Measurements from ENCODE around the gene BBS2.
A peak's percentile ranks its signal among the peaks of the same experiment; 100 is the strongest.

BBS2 gene

GRCh38 chr16:56532714-56533113 lies 12.9 kb upstream of the BBS2 start:
- H3K36me3 ChIP-seq (ENCODE audit: control insufficient read depth in 1 of 2, insufficient read depth in 2 of 2, low read length in 2 of 2), result no peaks in the 10 kb centered on the region
- H3K23ac ChIP-seq (ENCODE audit: low read length), result no peak overlapping the region
- H3K9me3 ChIP-seq (ENCODE audit: insufficient read depth, low read depth, low read length), result no peaks in the 10 kb centered on the region
- H3K4me3 ChIP-seq (ENCODE audit: low read depth, low read length), result no peak overlapping the region
- H4K91ac ChIP-seq (ENCODE audit: low read depth, low read length), result no peak overlapping the region
- H2AK5ac ChIP-seq (ENCODE audit: low read length), result no peak overlapping the region
- no peak overlapping the region for H4K12ac ChIP-seq (ENCODE audit: low read depth, low read length)
- H3K4me1 ChIP-seq (ENCODE audit: control insufficient read depth in 1 of 2, insufficient read depth in 2 of 2, low read length in 2 of 2), result no peaks in the 10 kb centered on the region
- H4K8ac ChIP-seq (ENCODE audit: low read depth, low read length), result no peak overlapping the region
- no peak overlapping the region for H3K14ac ChIP-seq (ENCODE audit: low read length)
- no peak overlapping the region for H3K27ac ChIP-seq (ENCODE audit: low read depth, low read length)
- no peak overlapping the region for H3K4ac ChIP-seq (ENCODE audit: low read depth, low read length)
- H2AFZ ChIP-seq (ENCODE audit: insufficient read depth, low read length, poor library complexity), result no peak overlapping the region
- no peak for DNase-seq
- no peaks in the 10 kb centered on the region for H3K79me1 ChIP-seq (ENCODE audit: low read length)
- no peak overlapping the region for H3K9ac ChIP-seq (ENCODE audit: low read length)
- H3K4me2 ChIP-seq (ENCODE audit: low read length), result no peak overlapping the region
- no peaks in the 10 kb centered on the region for H3K79me2 ChIP-seq (ENCODE audit: control insufficient read depth, insufficient read depth, low read length, poor library complexity)
- no peaks in the 10 kb centered on the region for H3K27me3 ChIP-seq (ENCODE audit: insufficient read depth, low read length)
- no peak overlapping the region for H2BK12ac ChIP-seq (ENCODE audit: low read length)
- WGBS (ENCODE audit: extremely low coverage, insufficient coverage, insufficient read length), result no CpG with 5 or more reads among the region's 4 CpGs
- H2BK120ac ChIP-seq (ENCODE audit: insufficient read depth, low read length, poor library complexity), result no peak overlapping the region
- no peak overlapping the region for H2BK5ac ChIP-seq (ENCODE audit: low read depth, low read length, poor library complexity)
- H3K18ac ChIP-seq (ENCODE audit: low read length), result no peak overlapping the region

GRCh38 chr16:56530872-56531271 lies 11.0 kb upstream of the BBS2 start:
- no peak for DNase-seq
- no peaks in the 10 kb centered on the region for H3K4me1 ChIP-seq (ENCODE audit: control insufficient read depth in 1 of 2, insufficient read depth in 2 of 2, low read length in 2 of 2)
- no peak overlapping the region for H3K14ac ChIP-seq (ENCODE audit: low read length)
- H4K91ac ChIP-seq (ENCODE audit: low read depth, low read length), result no peak overlapping the region
- WGBS (ENCODE audit: extremely low coverage, insufficient coverage, insufficient read length), result no CpG with 5 or more reads among the region's 1 CpG
- no peak overlapping the region for H3K27ac ChIP-seq (ENCODE audit: low read depth, low read length)
- no peak overlapping the region for H2AK5ac ChIP-seq (ENCODE audit: low read length)
- no peak overlapping the region for H3K9ac ChIP-seq (ENCODE audit: low read length)
- H4K8ac ChIP-seq (ENCODE audit: low read depth, low read length), result no peak overlapping the region
- no peak overlapping the region for H3K23ac ChIP-seq (ENCODE audit: low read length)
- no peak overlapping the region for H2BK120ac ChIP-seq (ENCODE audit: insufficient read depth, low read length, poor library complexity)
- H3K9me3 ChIP-seq (ENCODE audit: insufficient read depth, low read depth, low read length), result no peaks in the 10 kb centered on the region
- H2BK5ac ChIP-seq (ENCODE audit: low read depth, low read length, poor library complexity), result no peak overlapping the region
- no peak overlapping the region for H3K4me3 ChIP-seq (ENCODE audit: low read depth, low read length)
- no peaks in the 10 kb centered on the region for H3K27me3 ChIP-seq (ENCODE audit: insufficient read depth, low read length)
- no peaks in the 10 kb centered on the region for H3K36me3 ChIP-seq (ENCODE audit: control insufficient read depth in 1 of 2, insufficient read depth in 2 of 2, low read length in 2 of 2)
- no peak overlapping the region for H4K12ac ChIP-seq (ENCODE audit: low read depth, low read length)
- H2AFZ ChIP-seq (ENCODE audit: insufficient read depth, low read length, poor library complexity), result no peak overlapping the region
- H3K79me2 ChIP-seq (ENCODE audit: control insufficient read depth, insufficient read depth, low read length, poor library complexity), result no peaks in the 10 kb centered on the region
- no peak overlapping the region for H3K4ac ChIP-seq (ENCODE audit: low read depth, low read length)
- H3K79me1 ChIP-seq (ENCODE audit: low read length), result no peaks in the 10 kb centered on the region
- no peak overlapping the region for H2BK12ac ChIP-seq (ENCODE audit: low read length)
- H3K4me2 ChIP-seq (ENCODE audit: low read length), result no peak overlapping the region
- no peak overlapping the region for H3K18ac ChIP-seq (ENCODE audit: low read length)

GRCh38 chr16:56525236-56525635 lies 5.4 kb upstream of the BBS2 start:
- no peak overlapping the region for H3K4me3 ChIP-seq (ENCODE audit: low read depth, low read length)
- no peak overlapping the region for H4K91ac ChIP-seq (ENCODE audit: low read depth, low read length)
- no peak overlapping the region for H3K27ac ChIP-seq (ENCODE audit: low read depth, low read length)
- H3K79me1 ChIP-seq (ENCODE audit: low read length), result no peaks in the 10 kb centered on the region
- no peak overlapping the region for H2BK5ac ChIP-seq (ENCODE audit: low read depth, low read length, poor library complexity)
- no peak overlapping the region for H4K8ac ChIP-seq (ENCODE audit: low read depth, low read length)
- H3K23ac ChIP-seq (ENCODE audit: low read length), result no peak overlapping the region
- WGBS (ENCODE audit: extremely low coverage, insufficient coverage, insufficient read length), result no CpG with 5 or more reads among the region's 9 CpGs
- H2AK5ac ChIP-seq (ENCODE audit: low read length), result no peak overlapping the region
- no peak overlapping the region for H3K9ac ChIP-seq (ENCODE audit: low read length)
- peaks cover 0 to 3% of the 10 kb centered on the region in 2 experiments for H3K4me1 ChIP-seq (ENCODE audit: control insufficient read depth in 1 of 2, insufficient read depth in 2 of 2, low read length in 2 of 2)
- no peak overlapping the region for H4K12ac ChIP-seq (ENCODE audit: low read depth, low read length)
- H3K14ac ChIP-seq (ENCODE audit: low read length), result no peak overlapping the region
- no peaks in the 10 kb centered on the region for H3K27me3 ChIP-seq (ENCODE audit: insufficient read depth, low read length)
- H3K79me2 ChIP-seq (ENCODE audit: control insufficient read depth, insufficient read depth, low read length, poor library complexity), result no peaks in the 10 kb centered on the region
- H3K4me2 ChIP-seq (ENCODE audit: low read length), result no peak overlapping the region
- H2BK120ac ChIP-seq (ENCODE audit: insufficient read depth, low read length, poor library complexity), result no peak overlapping the region
- no peaks in the 10 kb centered on the region for H3K9me3 ChIP-seq (ENCODE audit: insufficient read depth, low read depth, low read length)
- no peak for DNase-seq
- H2AFZ ChIP-seq (ENCODE audit: insufficient read depth, low read length, poor library complexity), result no peak overlapping the region
- H3K4ac ChIP-seq (ENCODE audit: low read depth, low read length), result no peak overlapping the region
- no peaks in the 10 kb centered on the region for H3K36me3 ChIP-seq (ENCODE audit: control insufficient read depth in 1 of 2, insufficient read depth in 2 of 2, low read length in 2 of 2)
- H2BK12ac ChIP-seq (ENCODE audit: low read length), result no peak overlapping the region
- no peak overlapping the region for H3K18ac ChIP-seq (ENCODE audit: low read length)

GRCh38 chr16:56520251-56520577 lies 390 bp upstream of the BBS2 start:
- H2BK12ac ChIP-seq (ENCODE audit: low read length), result no peak overlapping the region
- H3K79me2 ChIP-seq (ENCODE audit: control insufficient read depth, insufficient read depth, low read length, poor library complexity), result peaks cover 4% of the 10 kb centered on the region
- peak overlapping the region; percentile 87 for H3K4me2 ChIP-seq (ENCODE audit: low read length)
- no peak overlapping the region for H3K4me3 ChIP-seq (ENCODE audit: low read depth, low read length)
- H3K27me3 ChIP-seq (ENCODE audit: insufficient read depth, low read length), result no peaks in the 10 kb centered on the region
- no peak overlapping the region for H3K14ac ChIP-seq (ENCODE audit: low read length)
- no peak overlapping the region for H2BK120ac ChIP-seq (ENCODE audit: insufficient read depth, low read length, poor library complexity)
- H4K91ac ChIP-seq (ENCODE audit: low read depth, low read length), result no peak overlapping the region
- H2AK5ac ChIP-seq (ENCODE audit: low read length), result no peak overlapping the region
- no peak overlapping the region for H3K18ac ChIP-seq (ENCODE audit: low read length)
- H3K27ac ChIP-seq (ENCODE audit: low read depth, low read length), result no peak overlapping the region
- H4K8ac ChIP-seq (ENCODE audit: low read depth, low read length), result peak overlapping the region; percentile 97
- peak overlapping the region; percentile 92 for H2AFZ ChIP-seq (ENCODE audit: insufficient read depth, low read length, poor library complexity)
- no peak overlapping the region for H3K23ac ChIP-seq (ENCODE audit: low read length)
- no peaks in the 10 kb centered on the region for H3K36me3 ChIP-seq (ENCODE audit: control insufficient read depth in 1 of 2, insufficient read depth in 2 of 2, low read length in 2 of 2)
- H3K9ac ChIP-seq (ENCODE audit: low read length), result peak overlapping the region; percentile 57
- no peaks in the 10 kb centered on the region for H3K9me3 ChIP-seq (ENCODE audit: insufficient read depth, low read depth, low read length)
- H3K4ac ChIP-seq (ENCODE audit: low read depth, low read length), result no peak overlapping the region
- peak overlapping the region; percentile 82 for H4K12ac ChIP-seq (ENCODE audit: low read depth, low read length)
- no peak for DNase-seq
- H3K79me1 ChIP-seq (ENCODE audit: low read length), result peaks cover 6% of the 10 kb centered on the region
- no peak overlapping the region for H2BK5ac ChIP-seq (ENCODE audit: low read depth, low read length, poor library complexity)
- WGBS (ENCODE audit: extremely low coverage, insufficient coverage, insufficient read length), result no CpG with 5 or more reads among the region's 4 CpGs
- peaks cover 0 to 7% of the 10 kb centered on the region in 2 experiments for H3K4me1 ChIP-seq (ENCODE audit: control insufficient read depth in 1 of 2, insufficient read depth in 2 of 2, low read length in 2 of 2)
